Left ventricle myocardium inferior (tissue), 1 donor: ENCODE data around the gene GET4. TPM values are rescaled to one million over a fixed set of nuclear protein-coding genes. Genes with fewer than 3 reads are reported as not detected.
"Not testable (repeated sequence)": the region's sequence is repeated elsewhere in the genome, so short reads cannot be mapped to it uniquely, and the experiment has no call there.

Experiments
- DNase-seq: peaks from one replicate; pipeline ENCODE4 v3.0.0-alpha.2; 2020
- H3K27ac ChIP-seq: fragments of 200-600 bp; replicated peaks from 2 replicates; pipeline ENCODE4 v1.8.0; 2021
- H3K27me3 ChIP-seq: fragments of 200-600 bp; 2 replicates; pipeline ENCODE4 v1.8.0; 2021; ENCODE audit warnings: low read depth
- H3K36me3 ChIP-seq: fragments of 200-600 bp; 2 replicates; pipeline ENCODE4 v1.8.0; 2021
- H3K4me1 ChIP-seq: fragments of 200-600 bp; 2 replicates; pipeline ENCODE4 v1.8.0; 2021
- H3K4me3 ChIP-seq: fragments of 200-600 bp; 2 replicates; pipeline ENCODE4 v1.8.0; 2021; ENCODE audit warnings: mild to moderate bottlenecking, moderate library complexity
- H3K9me3 ChIP-seq: fragments of 200-600 bp; replicated peaks from 2 replicates; pipeline ENCODE4 v1.8.0; 2021
- intact Hi-C: fragments of 100-400 bp; cut with micrococcal nuclease; formaldehyde crosslinking; loops from one replicate; pipeline ENCODE4 v1.11.0; 2022
- total RNA-seq: library from RNA; stranded (reverse); fragmentation: NEBNext Ultra II Directional; extraction: Animal tissue kit (Norgen Biotek cat#: 25700); gene quantifications from one replicate; pipeline ENCODE4 v1.2.1, GENCODE V29; 2021
- TF ChIP-seq, protein P1 (sequence below): fragments of 200-600 bp; IDR thresholded peaks from 2 replicates; pipeline ENCODE4 v1.8.0; 2021; ENCODE audit warnings: antibody characterized with exemption, mild to moderate bottlenecking, borderline replicate concordance
- donor health status: DM: no; HTN: yes; CAD: no; lungs with severe emphysema.

Gene GET4
- total RNA-seq, 1 donor from 2014 or later, result 22.9 TPM

DNA sequence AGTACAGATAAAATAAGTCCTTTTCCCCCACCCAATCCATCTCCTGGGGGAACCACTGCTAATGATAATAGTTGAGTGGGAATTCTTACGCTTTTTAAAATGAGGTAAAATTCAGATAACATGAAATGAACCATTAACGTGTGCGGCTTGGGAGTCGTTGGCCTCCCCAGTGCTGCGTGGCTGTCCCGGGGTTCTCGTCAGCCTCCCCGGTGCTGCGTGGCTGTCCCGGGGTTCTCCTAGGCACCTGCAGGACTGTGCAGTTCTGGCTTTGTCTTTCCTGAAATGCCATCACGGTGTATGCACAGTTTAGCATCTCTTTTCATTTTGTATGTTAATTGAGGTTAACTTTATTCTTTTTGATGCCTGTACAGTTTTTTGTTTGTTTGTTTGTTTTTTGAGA lies 30.6 kb upstream of the GET4 start:
- no peaks in the 10 kb centered on the region for H3K27me3 ChIP-seq
- intact Hi-C loops, result no loop called here
- no peak for DNase-seq
- no peak overlapping the region for H3K27ac ChIP-seq
- H3K4me3 ChIP-seq, result no peak overlapping the region
- peaks cover 93% of the 10 kb centered on the region for H3K36me3 ChIP-seq
- no peaks in the 10 kb centered on the region for H3K9me3 ChIP-seq
- TF ChIP-seq, protein P1, sequence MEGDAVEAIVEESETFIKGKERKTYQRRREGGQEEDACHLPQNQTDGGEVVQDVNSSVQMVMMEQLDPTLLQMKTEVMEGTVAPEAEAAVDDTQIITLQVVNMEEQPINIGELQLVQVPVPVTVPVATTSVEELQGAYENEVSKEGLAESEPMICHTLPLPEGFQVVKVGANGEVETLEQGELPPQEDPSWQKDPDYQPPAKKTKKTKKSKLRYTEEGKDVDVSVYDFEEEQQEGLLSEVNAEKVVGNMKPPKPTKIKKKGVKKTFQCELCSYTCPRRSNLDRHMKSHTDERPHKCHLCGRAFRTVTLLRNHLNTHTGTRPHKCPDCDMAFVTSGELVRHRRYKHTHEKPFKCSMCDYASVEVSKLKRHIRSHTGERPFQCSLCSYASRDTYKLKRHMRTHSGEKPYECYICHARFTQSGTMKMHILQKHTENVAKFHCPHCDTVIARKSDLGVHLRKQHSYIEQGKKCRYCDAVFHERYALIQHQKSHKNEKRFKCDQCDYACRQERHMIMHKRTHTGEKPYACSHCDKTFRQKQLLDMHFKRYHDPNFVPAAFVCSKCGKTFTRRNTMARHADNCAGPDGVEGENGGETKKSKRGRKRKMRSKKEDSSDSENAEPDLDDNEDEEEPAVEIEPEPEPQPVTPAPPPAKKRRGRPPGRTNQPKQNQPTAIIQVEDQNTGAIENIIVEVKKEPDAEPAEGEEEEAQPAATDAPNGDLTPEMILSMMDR, result no peak
- H3K4me1 ChIP-seq, result peaks cover 21% of the 10 kb centered on the region

- H3K27me3 ChIP-seq, DNase-seq, H3K4me3 ChIP-seq, H3K27ac ChIP-seq, H3K9me3 ChIP-seq, intact Hi-C loops: not testable (repeated sequence)
- Histone ChIP-seq H3K4me1 (peaks cover 27% of the 10 kb centered on the region), H3K36me3 (peaks cover 92% of the 10 kb centered on the region)
Measured at GRCh38 chr7:846958-847650, 29.2 kb upstream of the GET4 start.

- H3K9me3 ChIP-seq, H3K27ac ChIP-seq, DNase-seq, H3K4me3 ChIP-seq, H3K27me3 ChIP-seq, intact Hi-C loops: not testable (repeated sequence)
- Histone ChIP-seq H3K4me1 (peaks cover 23% of the 10 kb centered on the region), H3K36me3 (peaks cover 92% of the 10 kb centered on the region)
Measured at GRCh38 chr7:847728-848127, 28.6 kb upstream of the GET4 start.

- Histone ChIP-seq H3K36me3 (peaks cover 92% of the 10 kb centered on the region), H3K4me3 (no peak overlapping the region), H3K27me3 (no peaks in the 10 kb centered on the region), H3K27ac (no peak overlapping the region), H3K9me3 (no peaks in the 10 kb centered on the region), H3K4me1 (peaks cover 17% of the 10 kb centered on the region)
- no peak for DNase-seq
- intact Hi-C loops, result no loop called here
- TF ChIP-seq, protein P1, result no peak
Measured at GRCh38 chr7:849145-849544, 27.2 kb upstream of the GET4 start.

DNA sequence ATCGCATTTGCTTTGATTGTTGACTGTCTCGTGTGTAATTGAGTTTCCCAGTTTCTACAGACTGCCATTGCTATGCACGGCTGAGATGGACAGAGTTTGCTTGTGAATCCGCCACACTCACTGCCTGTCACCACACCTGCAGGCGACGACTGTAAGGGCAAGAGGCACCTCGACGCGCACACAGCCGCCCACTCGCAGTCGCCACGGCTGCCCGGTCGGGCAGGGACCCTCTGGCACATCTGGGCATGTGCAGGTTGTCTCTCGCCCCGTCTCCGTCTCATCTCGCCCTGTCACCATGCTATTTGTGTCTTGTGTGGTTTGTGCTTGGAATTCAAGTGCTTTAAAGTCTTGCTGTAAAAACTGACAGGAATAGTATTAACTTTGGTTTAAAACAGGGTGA lies 26.6 kb upstream of the GET4 start:
- Histone ChIP-seq H3K36me3 (peaks cover 92% of the 10 kb centered on the region), H3K27ac (no peak overlapping the region), H3K27me3 (no peaks in the 10 kb centered on the region), H3K4me1 (peaks cover 17% of the 10 kb centered on the region), H3K9me3 (no peaks in the 10 kb centered on the region), H3K4me3 (no peak overlapping the region)
- TF ChIP-seq, protein P1, result no peak
- intact Hi-C loops, result no loop called here
- DNase-seq, result no peak

DNA sequence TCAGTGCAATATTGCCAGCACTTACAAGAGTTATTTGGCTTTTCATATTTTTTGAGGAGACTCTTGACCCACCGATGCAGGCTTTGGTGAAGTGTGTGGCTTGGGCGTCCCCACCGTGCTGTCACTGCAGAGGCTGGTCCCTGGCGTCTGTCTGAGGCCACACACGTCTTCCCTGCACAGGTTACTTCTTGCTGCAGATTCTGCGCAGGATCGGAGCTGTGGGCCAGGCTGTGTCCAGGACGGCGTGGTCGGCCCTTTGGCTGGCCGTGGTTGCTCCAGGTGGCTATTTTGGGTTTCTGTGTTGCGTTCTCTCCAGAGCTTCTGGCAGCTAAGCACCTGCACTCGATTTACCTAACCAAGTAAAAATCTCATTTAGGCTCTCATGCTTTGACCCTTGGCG lies 25.1 kb upstream of the GET4 start:
- intact Hi-C loops, result no loop called here
- TF ChIP-seq, protein P1, result no peak
- H3K4me1 ChIP-seq, result peaks cover 17% of the 10 kb centered on the region
- peaks cover 92% of the 10 kb centered on the region for H3K36me3 ChIP-seq
- H3K4me3 ChIP-seq, result no peak overlapping the region
- peak overlapping the region; percentile 17 for H3K27ac ChIP-seq
- no peak for DNase-seq
- no peaks in the 10 kb centered on the region for H3K9me3 ChIP-seq
- no peaks in the 10 kb centered on the region for H3K27me3 ChIP-seq
